Stimulated activated CD8-positive, alpha-beta memory T cell treated with anti-CD3 and anti-CD28 coated beads, Interleukin-7, amount 100 ng/mL, for 24 hours (primary cell): ENCODE measurements around the gene MSL3B.

Experiments
- DNase-seq: peaks from one replicate; pipeline ENCODE4 v3.0.0-alpha.2; 2020; ENCODE audit warnings: low read depth

Gene MSL3B

GRCh38 chr2:233832869-233833311 is 35.3 kb downstream of the MSL3B start:
- DNase-seq = no peak

- no peak for DNase-seq
These were observed 35.8 kb downstream of the MSL3B start for GRCh38 chr2:233832414-233832813.

GRCh38 chr2:233831861-233832260 is 36.3 kb downstream of the MSL3B start:
- DNase-seq = no peak

GRCh38 chr2:233831011-233831721 is 37.0 kb downstream of the MSL3B start:
- no peak for DNase-seq

GRCh38 chr2:233830111-233830802 is 37.9 kb downstream of the MSL3B start:
- no peak for DNase-seq

- DNase-seq = no peak
These were observed 38.7 kb downstream of the MSL3B start for GRCh38 chr2:233829193-233830110.

- no peak for DNase-seq
These were observed 39.5 kb downstream of the MSL3B start for GRCh38 chr2:233828546-233829192.

GRCh38 chr2:233824373-233824772 is 43.8 kb downstream of the MSL3B start:
- DNase-seq = no peak

- DNase-seq = no peak
These were observed 44.5 kb downstream of the MSL3B start for GRCh38 chr2:233823731-233824121.

- no peak for DNase-seq
These were observed 45.1 kb downstream of the MSL3B start for GRCh38 chr2:233822781-233823730.

GRCh38 chr2:233822101-233822771 is 46.0 kb downstream of the MSL3B start:
- no peak for DNase-seq

- DNase-seq = no peak
These were observed 46.5 kb downstream of the MSL3B start for GRCh38 chr2:233821709-233822100.

- no peak for DNase-seq
These were observed 47.0 kb downstream of the MSL3B start for GRCh38 chr2:233821196-233821595.

- no peak for DNase-seq
These were observed 47.4 kb downstream of the MSL3B start for GRCh38 chr2:233820774-233821105.

- no peak for DNase-seq
These were observed 48.1 kb downstream of the MSL3B start for GRCh38 chr2:233819884-233820773.

- no peak for DNase-seq
These were observed 49.3 kb downstream of the MSL3B start for GRCh38 chr2:233818639-233819621.

GRCh38 chr2:233817995-233818638 is 50.1 kb downstream of the MSL3B start:
- DNase-seq = no peak
